GM12878 (cell line): Measurements from ENCODE around the gene RMI2. TPM values are rescaled to one million over a fixed set of nuclear protein-coding genes. Genes with fewer than 3 reads are reported as not detected.
A peak's percentile ranks its signal among the peaks of the same experiment; 100 is the strongest.

Source experiments
- ATF7 ChIP-seq: fragments of 450-650 bp; IDR thresholded peaks from 2 replicates; pipeline ENCODE4 v1.6.1; 2016; ENCODE audit warnings: low read depth, mild to moderate bottlenecking
- CBX5 ChIP-seq: sonication (generic); IDR thresholded peaks from 2 replicates; pipeline ENCODE4 v1.6.1; 2016; ENCODE audit warnings: low read depth, moderate library complexity, mild to moderate bottlenecking, inconsistent platforms
- DPF2 ChIP-seq: fragments of 450-650 bp; IDR thresholded peaks from 2 replicates; pipeline ENCODE4 v1.6.1; 2017; ENCODE audit warnings: mild to moderate bottlenecking
- EP300 ChIP-seq, 2 experiments: fragments of 150-350 bp in 1 of 2; IDR thresholded peaks; 2 replicates each; pipeline ENCODE4 v1.6.1; 2011 to 2012; ENCODE audit warnings: low read depth in 2 of 2, low read length in 2 of 2, borderline replicate concordance in 1 of 2, improper control_type of control experiment in 1 of 2, inconsistent platforms in 1 of 2; ENCODE audit not compliant: control insufficient read depth in 1 of 2
- FOXM1 ChIP-seq: IDR thresholded peaks from 2 replicates; pipeline ENCODE4 v1.6.1; 2012; ENCODE audit warnings: low read depth, mild to moderate bottlenecking, inconsistent platforms, low read length, moderate library complexity
- IKZF2 ChIP-seq, 2 experiments: fragments of 450-650 bp; IDR thresholded peaks; 2 replicates each; pipeline ENCODE4 v1.6.1; 2017; ENCODE audit warnings: mild to moderate bottlenecking in 2 of 2, moderate library complexity in 2 of 2
- PAX5 ChIP-seq: IDR thresholded peaks from 2 replicates; pipeline ENCODE4 v1.6.1; 2011; ENCODE audit warnings: low read depth, low read length, borderline replicate concordance
- RAD51 ChIP-seq: fragments of 450-650 bp; IDR thresholded peaks from 2 replicates; pipeline ENCODE4 v1.6.1; 2016; ENCODE audit warnings: moderate library complexity, mild to moderate bottlenecking, inconsistent platforms
- SMC3 ChIP-seq: IDR thresholded peaks from 2 replicates; pipeline ENCODE4 v1.6.1; 2011; ENCODE audit warnings: low read length, improper control_type of control experiment, borderline replicate concordance
- polyA plus RNA-seq, 11 experiments: library from polyadenylated mRNA; depleted of rRNA in 4 of 11; unstranded in 6 of 11; stranded (reverse) in 5 of 11; fragments of >200 nt; fragmentation: Nextera tagmentation in 4 of 11; fragmentation: Illumina TruSeq in 1 of 11; extraction: Ambion mirVana in 4 of 11; extraction: Trizol in 1 of 11; gene quantifications; 1 replicate in 1 of 11; 2 replicates in 10 of 11; pipeline versions ENCODE4 v1.2.1 to v1.2.3, GENCODE V29; 2011 to 2016; ENCODE audit warnings: inconsistent platforms in 2 of 11, missing spikeins in 2 of 11, low read depth in 1 of 11
- total RNA-seq, 4 experiments: library from RNA; depleted of rRNA in 3 of 4; stranded (reverse); fragments of >200 nt in 3 of 4; fragmentation: Illumina TruSeq in 1 of 4; extraction: Trizol in 1 of 4; gene quantifications; 2 replicates each; pipeline versions ENCODE4 v1.2.1 to v1.2.3, GENCODE V29; 2013 to 2021
- TF ChIP-seq, protein P1 (sequence below): fragments of 450-650 bp; IDR thresholded peaks from 2 replicates; pipeline ENCODE4 v1.6.1; 2016; ENCODE audit warnings: mild to moderate bottlenecking, moderate library complexity, borderline replicate concordance

RMI2 gene
- total and polyA plus RNA-seq, 10 of the 15 experiments (the other 5 are each of a cell fraction or from before 2014, with no cell fraction given) = 9.6 to 68.8 (median 32.1) TPM

GRCh38 chr16:11298950-11299547, 46.2 kb upstream of the RMI2 start (continued):
- TF ChIP-seq EP300 (IDR thresholded peaks at IDR 0.05; ENCODE audit: borderline replicate concordance in 1 of 2, control insufficient read depth in 1 of 2, low read depth in 2 of 2, low read length in 2 of 2) (peak; percentile 92 to 95; a peak in 3 of 4 replicates), PAX5 (peak; percentile 89), DPF2 (peak; percentile 61), RAD51 (peak; percentile 42), FOXM1 (peak; percentile 94), SMC3 (peak; percentile 22; the same call in 1 of the 2 replicates), IKZF2 (IDR thresholded peaks at IDR 0.05) (peak; percentile 60 to 79), CBX5 (peak; percentile 24; the same call in 1 of the 2 replicates), ATF7 (peak; percentile 90)
- TF ChIP-seq, protein P1, sequence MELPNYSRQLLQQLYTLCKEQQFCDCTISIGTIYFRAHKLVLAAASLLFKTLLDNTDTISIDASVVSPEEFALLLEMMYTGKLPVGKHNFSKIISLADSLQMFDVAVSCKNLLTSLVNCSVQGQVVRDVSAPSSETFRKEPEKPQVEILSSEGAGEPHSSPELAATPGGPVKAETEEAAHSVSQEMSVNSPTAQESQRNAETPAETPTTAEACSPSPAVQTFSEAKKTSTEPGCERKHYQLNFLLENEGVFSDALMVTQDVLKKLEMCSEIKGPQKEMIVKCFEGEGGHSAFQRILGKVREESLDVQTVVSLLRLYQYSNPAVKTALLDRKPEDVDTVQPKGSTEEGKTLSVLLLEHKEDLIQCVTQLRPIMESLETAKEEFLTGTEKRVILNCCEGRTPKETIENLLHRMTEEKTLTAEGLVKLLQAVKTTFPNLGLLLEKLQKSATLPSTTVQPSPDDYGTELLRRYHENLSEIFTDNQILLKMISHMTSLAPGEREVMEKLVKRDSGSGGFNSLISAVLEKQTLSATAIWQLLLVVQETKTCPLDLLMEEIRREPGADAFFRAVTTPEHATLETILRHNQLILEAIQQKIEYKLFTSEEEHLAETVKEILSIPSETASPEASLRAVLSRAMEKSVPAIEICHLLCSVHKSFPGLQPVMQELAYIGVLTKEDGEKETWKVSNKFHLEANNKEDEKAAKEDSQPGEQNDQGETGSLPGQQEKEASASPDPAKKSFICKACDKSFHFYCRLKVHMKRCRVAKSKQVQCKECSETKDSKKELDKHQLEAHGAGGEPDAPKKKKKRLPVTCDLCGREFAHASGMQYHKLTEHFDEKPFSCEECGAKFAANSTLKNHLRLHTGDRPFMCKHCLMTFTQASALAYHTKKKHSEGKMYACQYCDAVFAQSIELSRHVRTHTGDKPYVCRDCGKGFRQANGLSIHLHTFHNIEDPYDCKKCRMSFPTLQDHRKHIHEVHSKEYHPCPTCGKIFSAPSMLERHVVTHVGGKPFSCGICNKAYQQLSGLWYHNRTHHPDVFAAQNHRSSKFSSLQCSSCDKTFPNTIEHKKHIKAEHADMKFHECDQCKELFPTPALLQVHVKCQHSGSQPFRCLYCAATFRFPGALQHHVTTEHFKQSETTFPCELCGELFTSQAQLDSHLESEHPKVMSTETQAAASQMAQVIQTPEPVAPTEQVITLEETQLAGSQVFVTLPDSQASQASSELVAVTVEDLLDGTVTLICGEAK = 0 out of 2 replicates have a peak, but pooled peaks have one; percentile 15
